ENCODE results near the gene FOXN3. TPM values are rescaled to one million over a fixed set of nuclear protein-coding genes. Genes with fewer than 3 reads are reported as not detected.

Gene FOXN3
- total and polyA plus RNA-seq, 2 experiments from 2014 or later, result 98.9 to 167 TPM

DNA sequence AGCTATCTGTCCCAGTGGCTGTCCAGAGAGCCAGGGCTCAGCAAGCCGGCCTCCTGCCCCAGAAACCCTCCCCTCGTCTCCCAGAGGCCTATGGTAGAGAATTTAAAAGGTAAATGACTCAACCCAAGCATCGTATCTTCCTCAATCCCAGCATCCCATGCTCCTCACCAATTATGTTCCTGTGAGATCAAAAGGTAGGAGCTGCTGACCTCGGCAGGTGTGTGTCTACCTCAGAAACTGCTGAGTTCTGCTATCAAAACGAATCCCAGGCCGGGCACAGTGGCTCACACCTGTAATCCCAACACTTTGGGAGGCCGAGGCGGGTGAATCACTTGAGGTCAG is 49.3 kb downstream of the FOXN3 start:
- Histone ChIP-seq H3K4me1 (ENCODE audit: insufficient read depth) (peaks cover 84% of the 10 kb centered on the region), H3K4me2 (no peak overlapping the region), H3K79me2 (replicated peaks; ENCODE audit: insufficient read depth) (peaks cover 100% of the 10 kb centered on the region), H3K27ac (ENCODE audit: low read depth) (peak overlapping the region; percentile 70; the same call in 1 of the 2 replicates), H4K20me1 (replicated peaks; ENCODE audit: insufficient read depth) (peaks cover 49% of the 10 kb centered on the region), H3F3A (replicated peaks; ENCODE audit: low read depth) (peaks cover 13% of the 10 kb centered on the region; the same call in 1 of the 2 replicates), H3K36me3 (ENCODE audit: insufficient read depth) (no peaks in the 10 kb centered on the region), H3K9me2 (ENCODE audit: insufficient read depth) (peaks cover 9% of the 10 kb centered on the region; the same call in 1 of the 2 replicates), H3K4me3 (no peak overlapping the region), H3K27me3 (ENCODE audit: insufficient read depth) (no peaks in the 10 kb centered on the region), H2AFZ (no peak overlapping the region)
- Mint-ChIP-seq H3K36me3 (ENCODE audit: low read depth) (peaks cover 32% of the 10 kb centered on the region), H3K27ac (peak overlapping the region; percentile 69), H3K4me1 (peaks cover 83% of the 10 kb centered on the region), H3K9me3 (peaks cover 6% of the 10 kb centered on the region; the same call in 2 of the 3 replicates), H3K27me3 (ENCODE audit: insufficient read depth, low read depth, poor library complexity) (peaks cover 25% of the 10 kb centered on the region), H3K4me3 (no peak overlapping the region)
- ATAC-seq (no peak), DNase-seq (ENCODE audit: low spot score) (no peak)
- no peak for TF ChIP-seq STAT1 (IDR thresholded peaks at IDR 0.05; ENCODE audit: unreplicated experiment)
- no peak for TF ChIP-seq POLR2AphosphoS5 (IDR thresholded peaks at IDR 0.05; ENCODE audit: low read depth)
- no peak for TF ChIP-seq CREB1 (CRISPR knock-in tag; IDR thresholded peaks at IDR 0.05; ENCODE audit: low read depth)
- TF ChIP-seq, protein P1, sequence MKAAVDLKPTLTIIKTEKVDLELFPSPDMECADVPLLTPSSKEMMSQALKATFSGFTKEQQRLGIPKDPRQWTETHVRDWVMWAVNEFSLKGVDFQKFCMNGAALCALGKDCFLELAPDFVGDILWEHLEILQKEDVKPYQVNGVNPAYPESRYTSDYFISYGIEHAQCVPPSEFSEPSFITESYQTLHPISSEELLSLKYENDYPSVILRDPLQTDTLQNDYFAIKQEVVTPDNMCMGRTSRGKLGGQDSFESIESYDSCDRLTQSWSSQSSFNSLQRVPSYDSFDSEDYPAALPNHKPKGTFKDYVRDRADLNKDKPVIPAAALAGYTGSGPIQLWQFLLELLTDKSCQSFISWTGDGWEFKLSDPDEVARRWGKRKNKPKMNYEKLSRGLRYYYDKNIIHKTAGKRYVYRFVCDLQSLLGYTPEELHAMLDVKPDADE (IDR thresholded peaks at IDR 0.05), result no peak
- no peak for TF ChIP-seq JUNB (IDR thresholded peaks at IDR 0.05; ENCODE audit: unreplicated experiment)
- TF ChIP-seq EZH2phosphoT487 (IDR thresholded peaks at IDR 0.05; ENCODE audit: unreplicated experiment), result no peak
- TF ChIP-seq, protein P2, sequence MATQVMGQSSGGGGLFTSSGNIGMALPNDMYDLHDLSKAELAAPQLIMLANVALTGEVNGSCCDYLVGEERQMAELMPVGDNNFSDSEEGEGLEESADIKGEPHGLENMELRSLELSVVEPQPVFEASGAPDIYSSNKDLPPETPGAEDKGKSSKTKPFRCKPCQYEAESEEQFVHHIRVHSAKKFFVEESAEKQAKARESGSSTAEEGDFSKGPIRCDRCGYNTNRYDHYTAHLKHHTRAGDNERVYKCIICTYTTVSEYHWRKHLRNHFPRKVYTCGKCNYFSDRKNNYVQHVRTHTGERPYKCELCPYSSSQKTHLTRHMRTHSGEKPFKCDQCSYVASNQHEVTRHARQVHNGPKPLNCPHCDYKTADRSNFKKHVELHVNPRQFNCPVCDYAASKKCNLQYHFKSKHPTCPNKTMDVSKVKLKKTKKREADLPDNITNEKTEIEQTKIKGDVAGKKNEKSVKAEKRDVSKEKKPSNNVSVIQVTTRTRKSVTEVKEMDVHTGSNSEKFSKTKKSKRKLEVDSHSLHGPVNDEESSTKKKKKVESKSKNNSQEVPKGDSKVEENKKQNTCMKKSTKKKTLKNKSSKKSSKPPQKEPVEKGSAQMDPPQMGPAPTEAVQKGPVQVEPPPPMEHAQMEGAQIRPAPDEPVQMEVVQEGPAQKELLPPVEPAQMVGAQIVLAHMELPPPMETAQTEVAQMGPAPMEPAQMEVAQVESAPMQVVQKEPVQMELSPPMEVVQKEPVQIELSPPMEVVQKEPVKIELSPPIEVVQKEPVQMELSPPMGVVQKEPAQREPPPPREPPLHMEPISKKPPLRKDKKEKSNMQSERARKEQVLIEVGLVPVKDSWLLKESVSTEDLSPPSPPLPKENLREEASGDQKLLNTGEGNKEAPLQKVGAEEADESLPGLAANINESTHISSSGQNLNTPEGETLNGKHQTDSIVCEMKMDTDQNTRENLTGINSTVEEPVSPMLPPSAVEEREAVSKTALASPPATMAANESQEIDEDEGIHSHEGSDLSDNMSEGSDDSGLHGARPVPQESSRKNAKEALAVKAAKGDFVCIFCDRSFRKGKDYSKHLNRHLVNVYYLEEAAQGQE (IDR thresholded peaks at IDR 0.05; ENCODE audit: unreplicated experiment), result no peak
- no peak for TF ChIP-seq EZH2 (IDR thresholded peaks at IDR 0.05; ENCODE audit: low read depth, unreplicated experiment)
- TF ChIP-seq, protein P3, sequence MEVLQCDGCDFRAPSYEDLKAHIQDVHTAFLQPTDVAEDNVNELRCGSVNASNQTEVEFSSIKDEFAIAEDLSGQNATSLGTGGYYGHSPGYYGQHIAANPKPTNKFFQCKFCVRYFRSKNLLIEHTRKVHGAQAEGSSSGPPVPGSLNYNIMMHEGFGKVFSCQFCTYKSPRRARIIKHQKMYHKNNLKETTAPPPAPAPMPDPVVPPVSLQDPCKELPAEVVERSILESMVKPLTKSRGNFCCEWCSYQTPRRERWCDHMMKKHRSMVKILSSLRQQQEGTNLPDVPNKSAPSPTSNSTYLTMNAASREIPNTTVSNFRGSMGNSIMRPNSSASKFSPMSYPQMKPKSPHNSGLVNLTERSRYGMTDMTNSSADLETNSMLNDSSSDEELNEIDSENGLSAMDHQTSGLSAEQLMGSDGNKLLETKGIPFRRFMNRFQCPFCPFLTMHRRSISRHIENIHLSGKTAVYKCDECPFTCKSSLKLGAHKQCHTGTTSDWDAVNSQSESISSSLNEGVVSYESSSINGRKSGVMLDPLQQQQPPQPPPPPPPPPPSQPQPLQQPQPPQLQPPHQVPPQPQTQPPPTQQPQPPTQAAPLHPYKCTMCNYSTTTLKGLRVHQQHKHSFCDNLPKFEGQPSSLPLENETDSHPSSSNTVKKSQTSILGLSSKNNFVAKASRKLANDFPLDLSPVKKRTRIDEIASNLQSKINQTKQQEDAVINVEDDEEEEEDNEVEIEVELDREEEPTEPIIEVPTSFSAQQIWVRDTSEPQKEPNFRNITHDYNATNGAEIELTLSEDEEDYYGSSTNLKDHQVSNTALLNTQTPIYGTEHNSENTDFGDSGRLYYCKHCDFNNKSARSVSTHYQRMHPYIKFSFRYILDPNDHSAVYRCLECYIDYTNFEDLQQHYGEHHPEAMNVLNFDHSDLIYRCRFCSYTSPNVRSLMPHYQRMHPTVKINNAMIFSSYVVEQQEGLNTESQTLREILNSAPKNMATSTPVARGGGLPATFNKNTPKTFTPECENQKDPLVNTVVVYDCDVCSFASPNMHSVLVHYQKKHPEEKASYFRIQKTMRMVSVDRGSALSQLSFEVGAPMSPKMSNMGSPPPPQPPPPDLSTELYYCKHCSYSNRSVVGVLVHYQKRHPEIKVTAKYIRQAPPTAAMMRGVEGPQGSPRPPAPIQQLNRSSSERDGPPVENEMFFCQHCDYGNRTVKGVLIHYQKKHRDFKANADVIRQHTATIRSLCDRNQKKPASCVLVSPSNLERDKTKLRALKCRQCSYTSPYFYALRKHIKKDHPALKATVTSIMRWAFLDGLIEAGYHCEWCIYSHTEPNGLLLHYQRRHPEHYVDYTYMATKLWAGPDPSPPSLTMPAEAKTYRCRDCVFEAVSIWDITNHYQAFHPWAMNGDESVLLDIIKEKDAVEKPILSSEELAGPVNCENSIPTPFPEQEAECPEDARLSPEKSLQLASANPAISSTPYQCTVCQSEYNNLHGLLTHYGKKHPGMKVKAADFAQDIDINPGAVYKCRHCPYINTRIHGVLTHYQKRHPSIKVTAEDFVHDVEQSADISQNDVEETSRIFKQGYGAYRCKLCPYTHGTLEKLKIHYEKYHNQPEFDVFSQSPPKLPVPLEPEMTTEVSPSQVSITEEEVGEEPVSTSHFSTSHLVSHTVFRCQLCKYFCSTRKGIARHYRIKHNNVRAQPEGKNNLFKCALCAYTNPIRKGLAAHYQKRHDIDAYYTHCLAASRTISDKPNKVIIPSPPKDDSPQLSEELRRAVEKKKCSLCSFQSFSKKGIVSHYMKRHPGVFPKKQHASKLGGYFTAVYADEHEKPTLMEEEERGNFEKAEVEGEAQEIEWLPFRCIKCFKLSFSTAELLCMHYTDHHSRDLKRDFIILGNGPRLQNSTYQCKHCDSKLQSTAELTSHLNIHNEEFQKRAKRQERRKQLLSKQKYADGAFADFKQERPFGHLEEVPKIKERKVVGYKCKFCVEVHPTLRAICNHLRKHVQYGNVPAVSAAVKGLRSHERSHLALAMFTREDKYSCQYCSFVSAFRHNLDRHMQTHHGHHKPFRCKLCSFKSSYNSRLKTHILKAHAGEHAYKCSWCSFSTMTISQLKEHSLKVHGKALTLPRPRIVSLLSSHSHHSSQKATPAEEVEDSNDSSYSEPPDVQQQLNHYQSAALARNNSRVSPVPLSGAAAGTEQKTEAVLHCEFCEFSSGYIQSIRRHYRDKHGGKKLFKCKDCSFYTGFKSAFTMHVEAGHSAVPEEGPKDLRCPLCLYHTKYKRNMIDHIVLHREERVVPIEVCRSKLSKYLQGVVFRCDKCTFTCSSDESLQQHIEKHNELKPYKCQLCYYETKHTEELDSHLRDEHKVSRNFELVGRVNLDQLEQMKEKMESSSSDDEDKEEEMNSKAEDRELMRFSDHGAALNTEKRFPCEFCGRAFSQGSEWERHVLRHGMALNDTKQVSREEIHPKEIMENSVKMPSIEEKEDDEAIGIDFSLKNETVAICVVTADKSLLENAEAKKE (CRISPR knock-in tag; IDR thresholded peaks at IDR 0.05), result no peak
- TF ChIP-seq, protein P4, sequence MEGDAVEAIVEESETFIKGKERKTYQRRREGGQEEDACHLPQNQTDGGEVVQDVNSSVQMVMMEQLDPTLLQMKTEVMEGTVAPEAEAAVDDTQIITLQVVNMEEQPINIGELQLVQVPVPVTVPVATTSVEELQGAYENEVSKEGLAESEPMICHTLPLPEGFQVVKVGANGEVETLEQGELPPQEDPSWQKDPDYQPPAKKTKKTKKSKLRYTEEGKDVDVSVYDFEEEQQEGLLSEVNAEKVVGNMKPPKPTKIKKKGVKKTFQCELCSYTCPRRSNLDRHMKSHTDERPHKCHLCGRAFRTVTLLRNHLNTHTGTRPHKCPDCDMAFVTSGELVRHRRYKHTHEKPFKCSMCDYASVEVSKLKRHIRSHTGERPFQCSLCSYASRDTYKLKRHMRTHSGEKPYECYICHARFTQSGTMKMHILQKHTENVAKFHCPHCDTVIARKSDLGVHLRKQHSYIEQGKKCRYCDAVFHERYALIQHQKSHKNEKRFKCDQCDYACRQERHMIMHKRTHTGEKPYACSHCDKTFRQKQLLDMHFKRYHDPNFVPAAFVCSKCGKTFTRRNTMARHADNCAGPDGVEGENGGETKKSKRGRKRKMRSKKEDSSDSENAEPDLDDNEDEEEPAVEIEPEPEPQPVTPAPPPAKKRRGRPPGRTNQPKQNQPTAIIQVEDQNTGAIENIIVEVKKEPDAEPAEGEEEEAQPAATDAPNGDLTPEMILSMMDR (conservative IDR thresholded peaks at IDR 0.05; ENCODE audit: low read depth in 2 of 2), result no peak
- no peak for TF ChIP-seq ZNF114 (CRISPR knock-in tag; IDR thresholded peaks at IDR 0.05)
- TF ChIP-seq ZNF331 (CRISPR knock-in tag; IDR thresholded peaks at IDR 0.05; ENCODE audit: low read depth), result no peak
- TF ChIP-seq NANOG (IDR thresholded peaks at IDR 0.05; ENCODE audit: borderline replicate concordance), result no peak

Measured in GM23338 (cell line).